HepG2 (cell line): ENCODE data around the gene PLCB1. TPM values are rescaled to one million over a fixed set of nuclear protein-coding genes. Genes with fewer than 3 reads are reported as not detected.

Experiments used
- CBX5 ChIP-seq: sonication (generic); formaldehyde crosslinking; IDR thresholded peaks from 2 replicates; pipeline ENCODE4 v1.4.0; 2020; ENCODE audit warnings: missing genetic modification reagents, borderline replicate concordance
- FOXO1 ChIP-seq: sonication (generic); formaldehyde crosslinking; IDR thresholded peaks from 2 replicates; pipeline ENCODE4 v1.4.0; 2020; ENCODE audit warnings: missing genetic modification reagents
- MEF2D ChIP-seq: sonication (generic); formaldehyde crosslinking; IDR thresholded peaks from 2 replicates; pipeline ENCODE4 v1.5.1; 2020; ENCODE audit warnings: mild to moderate bottlenecking, missing genetic modification reagents
- PHB2 ChIP-seq: fragments of 450-650 bp; IDR thresholded peaks from 2 replicates; pipeline ENCODE4 v1.6.1; 2018; ENCODE audit not compliant: partially characterized antibody
- PPARG ChIP-seq: conservative IDR thresholded peaks from 2 replicates; pipeline ENCODE4 v1.6.1; 2016; ENCODE audit warnings: missing biosample characterization, missing genetic modification reagents
- SIX4 ChIP-seq: sonication (generic); formaldehyde crosslinking; IDR thresholded peaks from 2 replicates; pipeline ENCODE4 v1.4.0; 2020; ENCODE audit warnings: missing genetic modification reagents
- TBX3 ChIP-seq: fragments of 450-650 bp; IDR thresholded peaks from 2 replicates; pipeline ENCODE4 v1.6.1; 2017; ENCODE audit warnings: antibody characterized with exemption, mild to moderate bottlenecking, inconsistent platforms, borderline replicate concordance
- TGIF2 ChIP-seq: IDR thresholded peaks from 2 replicates; pipeline ENCODE4 v1.6.1; 2016; ENCODE audit warnings: control low read depth, missing compliant biosample characterization
- ZC3H4 ChIP-seq: sonication (generic); formaldehyde crosslinking; IDR thresholded peaks from 2 replicates; pipeline ENCODE4 v1.4.0; 2020; ENCODE audit warnings: missing genetic modification reagents, borderline replicate concordance
- ZNF441 ChIP-seq: sonication (generic); formaldehyde crosslinking; IDR thresholded peaks from 2 replicates; pipeline ENCODE4 v1.7.0; 2021; ENCODE audit warnings: missing genetic modification reagents, borderline replicate concordance
- polyA plus RNA-seq, 8 experiments: library from polyadenylated mRNA; depleted of rRNA in 3 of 8; stranded (reverse) in 7 of 8; unstranded in 1 of 8; fragments of >200 nt; fragmentation: Illumina TruSeq in 4 of 8; extraction: Trizol in 4 of 8; gene quantifications; 2 replicates each; pipeline versions ENCODE4 v1.2.1 to v1.2.3, GENCODE V29; 2011 to 2016; ENCODE audit warnings: low read depth in 4 of 8, missing spikeins in 1 of 8, mixed read lengths in 1 of 8; ENCODE audit not compliant: insufficient read depth in 1 of 8
- total RNA-seq, 5 experiments: library from RNA; depleted of rRNA; stranded (reverse); fragments of >200 nt; fragmentation: Illumina TruSeq; extraction: Trizol; gene quantifications; 2 replicates each; pipeline ENCODE4 v1.2.3, GENCODE V29; 2016; ENCODE audit warnings: low read depth in 1 of 5
- TF ChIP-seq, protein P1 (sequence below): sonication (generic); formaldehyde crosslinking; IDR thresholded peaks from 2 replicates; pipeline ENCODE4 v1.5.1; 2020; ENCODE audit warnings: missing genetic modification reagents, mild to moderate bottlenecking, borderline replicate concordance
- TF ChIP-seq, protein P2 (sequence below): sonication (generic); formaldehyde crosslinking; IDR thresholded peaks from 2 replicates; pipeline ENCODE4 v1.4.0; 2020; ENCODE audit warnings: missing genetic modification reagents
- TF ChIP-seq, protein P3 (sequence below), 2 experiments: sonication (generic) in 1 of 2; formaldehyde crosslinking in 1 of 2; IDR thresholded peaks; 2 replicates each; pipeline versions ENCODE4 v1.6.1 to v1.9.0; 2014 to 2022; ENCODE audit warnings: antibody characterized with exemption in 1 of 2, borderline replicate concordance in 1 of 2, inconsistent platforms in 1 of 2, low read depth in 1 of 2, missing genetic modification reagents in 1 of 2
- TF ChIP-seq, protein P4 (sequence below): IDR thresholded peaks from 2 replicates; pipeline ENCODE4 v1.4.0; 2020; ENCODE audit warnings: mild to moderate bottlenecking, missing genetic modification reagents

PLCB1 gene
- total and polyA plus RNA-seq, 2 of the 13 experiments (the other 11 are each of a cell fraction or from before 2014, with no cell fraction given), result 42.4 to 55.9 TPM

DNA sequence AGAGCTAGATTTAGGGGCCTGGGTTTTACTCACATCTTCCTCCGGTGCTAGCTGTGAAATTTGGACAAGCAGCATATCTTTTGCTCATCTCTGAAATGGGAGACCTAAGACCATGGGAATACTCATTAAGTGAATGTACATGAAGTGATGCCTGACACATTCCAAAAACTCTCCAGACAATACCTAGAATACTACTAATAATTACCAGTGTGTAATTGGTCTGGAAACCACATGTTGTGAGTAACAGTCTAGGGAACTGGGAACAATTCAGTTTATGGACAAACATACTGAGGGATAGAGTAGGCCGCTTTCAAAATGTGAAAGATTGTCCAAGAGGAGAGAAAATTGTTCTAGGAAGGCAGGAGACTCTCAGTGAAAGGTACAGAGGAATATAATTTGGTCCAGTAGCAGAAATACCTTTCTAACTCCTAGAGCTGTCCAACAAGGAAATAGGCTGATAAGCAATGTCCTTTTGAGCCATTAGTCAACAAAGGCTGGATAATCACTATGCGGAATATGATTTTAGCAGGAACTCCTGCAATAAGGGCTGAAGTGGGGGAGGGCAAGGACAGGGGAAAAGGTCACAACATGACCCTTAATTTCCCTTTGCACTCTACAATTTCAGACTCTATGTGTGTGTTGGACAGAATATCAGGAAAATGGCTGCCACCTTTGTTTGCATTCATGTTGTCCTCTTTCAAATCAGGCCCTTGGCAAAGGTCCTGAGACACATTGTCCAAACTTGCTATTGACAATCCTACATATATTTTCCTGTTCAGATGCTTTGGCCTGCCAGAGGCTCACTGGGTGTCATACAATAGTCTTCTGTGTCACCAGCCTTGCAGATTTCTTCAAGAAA lies 315.4 kb downstream of the PLCB1 start (continued):
- TF ChIP-seq, protein P1, sequence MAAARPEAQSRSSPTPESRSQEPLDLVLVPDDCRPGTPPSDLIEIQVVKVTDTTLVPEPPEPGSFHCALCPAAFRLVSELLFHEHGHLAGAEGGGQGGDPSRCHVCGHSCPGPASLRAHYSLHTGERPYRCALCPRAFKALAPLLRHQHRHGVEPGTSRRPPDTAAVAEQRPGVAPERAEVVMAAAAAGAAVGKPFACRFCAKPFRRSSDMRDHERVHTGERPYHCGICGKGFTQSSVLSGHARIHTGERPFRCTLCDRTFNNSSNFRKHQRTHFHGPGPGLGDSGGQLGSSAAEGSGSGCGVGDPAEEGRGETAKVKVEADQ, result no peak; the same call in 1 of the 2 replicates
- TF ChIP-seq PPARG (CRISPR knock-in tag) (peak; percentile 82), TBX3 (peak; percentile 44; the same call in 1 of the 2 replicates), ZNF441 (CRISPR knock-in tag) (peak; percentile 51; the same call in 1 of the 2 replicates), PHB2 (no peak), TGIF2 (CRISPR knock-in tag) (0 out of 2 replicates have a peak, but pooled peaks have one; percentile 26), CBX5 (CRISPR knock-in tag) (no peak), SIX4 (CRISPR knock-in tag) (no peak), FOXO1 (CRISPR knock-in tag) (peak; percentile 39), MEF2D (CRISPR knock-in tag) (0 out of 2 replicates have a peak, but pooled peaks have one; percentile 46), ZC3H4 (CRISPR knock-in tag) (no peak)
- TF ChIP-seq, protein P2, sequence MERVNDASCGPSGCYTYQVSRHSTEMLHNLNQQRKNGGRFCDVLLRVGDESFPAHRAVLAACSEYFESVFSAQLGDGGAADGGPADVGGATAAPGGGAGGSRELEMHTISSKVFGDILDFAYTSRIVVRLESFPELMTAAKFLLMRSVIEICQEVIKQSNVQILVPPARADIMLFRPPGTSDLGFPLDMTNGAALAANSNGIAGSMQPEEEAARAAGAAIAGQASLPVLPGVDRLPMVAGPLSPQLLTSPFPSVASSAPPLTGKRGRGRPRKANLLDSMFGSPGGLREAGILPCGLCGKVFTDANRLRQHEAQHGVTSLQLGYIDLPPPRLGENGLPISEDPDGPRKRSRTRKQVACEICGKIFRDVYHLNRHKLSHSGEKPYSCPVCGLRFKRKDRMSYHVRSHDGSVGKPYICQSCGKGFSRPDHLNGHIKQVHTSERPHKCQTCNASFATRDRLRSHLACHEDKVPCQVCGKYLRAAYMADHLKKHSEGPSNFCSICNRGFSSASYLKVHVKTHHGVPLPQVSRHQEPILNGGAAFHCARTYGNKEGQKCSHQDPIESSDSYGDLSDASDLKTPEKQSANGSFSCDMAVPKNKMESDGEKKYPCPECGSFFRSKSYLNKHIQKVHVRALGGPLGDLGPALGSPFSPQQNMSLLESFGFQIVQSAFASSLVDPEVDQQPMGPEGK (CRISPR knock-in tag), result 0 out of 2 replicates have a peak, but pooled peaks have one; percentile 36
- TF ChIP-seq, protein P3, sequence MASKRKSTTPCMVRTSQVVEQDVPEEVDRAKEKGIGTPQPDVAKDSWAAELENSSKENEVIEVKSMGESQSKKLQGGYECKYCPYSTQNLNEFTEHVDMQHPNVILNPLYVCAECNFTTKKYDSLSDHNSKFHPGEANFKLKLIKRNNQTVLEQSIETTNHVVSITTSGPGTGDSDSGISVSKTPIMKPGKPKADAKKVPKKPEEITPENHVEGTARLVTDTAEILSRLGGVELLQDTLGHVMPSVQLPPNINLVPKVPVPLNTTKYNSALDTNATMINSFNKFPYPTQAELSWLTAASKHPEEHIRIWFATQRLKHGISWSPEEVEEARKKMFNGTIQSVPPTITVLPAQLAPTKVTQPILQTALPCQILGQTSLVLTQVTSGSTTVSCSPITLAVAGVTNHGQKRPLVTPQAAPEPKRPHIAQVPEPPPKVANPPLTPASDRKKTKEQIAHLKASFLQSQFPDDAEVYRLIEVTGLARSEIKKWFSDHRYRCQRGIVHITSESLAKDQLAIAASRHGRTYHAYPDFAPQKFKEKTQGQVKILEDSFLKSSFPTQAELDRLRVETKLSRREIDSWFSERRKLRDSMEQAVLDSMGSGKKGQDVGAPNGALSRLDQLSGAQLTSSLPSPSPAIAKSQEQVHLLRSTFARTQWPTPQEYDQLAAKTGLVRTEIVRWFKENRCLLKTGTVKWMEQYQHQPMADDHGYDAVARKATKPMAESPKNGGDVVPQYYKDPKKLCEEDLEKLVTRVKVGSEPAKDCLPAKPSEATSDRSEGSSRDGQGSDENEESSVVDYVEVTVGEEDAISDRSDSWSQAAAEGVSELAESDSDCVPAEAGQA (IDR thresholded peaks at IDR 0.05; ENCODE audit: low read depth), result 0 out of 2 replicates have a peak, but pooled peaks have one; percentile 19
- TF ChIP-seq, protein P3 (CRISPR knock-in tag; IDR thresholded peaks at IDR 0.05; ENCODE audit: borderline replicate concordance), result no peak
- TF ChIP-seq, protein P4, sequence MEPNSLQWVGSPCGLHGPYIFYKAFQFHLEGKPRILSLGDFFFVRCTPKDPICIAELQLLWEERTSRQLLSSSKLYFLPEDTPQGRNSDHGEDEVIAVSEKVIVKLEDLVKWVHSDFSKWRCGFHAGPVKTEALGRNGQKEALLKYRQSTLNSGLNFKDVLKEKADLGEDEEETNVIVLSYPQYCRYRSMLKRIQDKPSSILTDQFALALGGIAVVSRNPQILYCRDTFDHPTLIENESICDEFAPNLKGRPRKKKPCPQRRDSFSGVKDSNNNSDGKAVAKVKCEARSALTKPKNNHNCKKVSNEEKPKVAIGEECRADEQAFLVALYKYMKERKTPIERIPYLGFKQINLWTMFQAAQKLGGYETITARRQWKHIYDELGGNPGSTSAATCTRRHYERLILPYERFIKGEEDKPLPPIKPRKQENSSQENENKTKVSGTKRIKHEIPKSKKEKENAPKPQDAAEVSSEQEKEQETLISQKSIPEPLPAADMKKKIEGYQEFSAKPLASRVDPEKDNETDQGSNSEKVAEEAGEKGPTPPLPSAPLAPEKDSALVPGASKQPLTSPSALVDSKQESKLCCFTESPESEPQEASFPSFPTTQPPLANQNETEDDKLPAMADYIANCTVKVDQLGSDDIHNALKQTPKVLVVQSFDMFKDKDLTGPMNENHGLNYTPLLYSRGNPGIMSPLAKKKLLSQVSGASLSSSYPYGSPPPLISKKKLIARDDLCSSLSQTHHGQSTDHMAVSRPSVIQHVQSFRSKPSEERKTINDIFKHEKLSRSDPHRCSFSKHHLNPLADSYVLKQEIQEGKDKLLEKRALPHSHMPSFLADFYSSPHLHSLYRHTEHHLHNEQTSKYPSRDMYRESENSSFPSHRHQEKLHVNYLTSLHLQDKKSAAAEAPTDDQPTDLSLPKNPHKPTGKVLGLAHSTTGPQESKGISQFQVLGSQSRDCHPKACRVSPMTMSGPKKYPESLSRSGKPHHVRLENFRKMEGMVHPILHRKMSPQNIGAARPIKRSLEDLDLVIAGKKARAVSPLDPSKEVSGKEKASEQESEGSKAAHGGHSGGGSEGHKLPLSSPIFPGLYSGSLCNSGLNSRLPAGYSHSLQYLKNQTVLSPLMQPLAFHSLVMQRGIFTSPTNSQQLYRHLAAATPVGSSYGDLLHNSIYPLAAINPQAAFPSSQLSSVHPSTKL (CRISPR knock-in tag), result peak; percentile 60
